Measurements from ENCODE around the gene IKZF1.
A peak's percentile ranks its signal among the peaks of the same experiment; 100 is the strongest.

Gene IKZF1

DNA sequence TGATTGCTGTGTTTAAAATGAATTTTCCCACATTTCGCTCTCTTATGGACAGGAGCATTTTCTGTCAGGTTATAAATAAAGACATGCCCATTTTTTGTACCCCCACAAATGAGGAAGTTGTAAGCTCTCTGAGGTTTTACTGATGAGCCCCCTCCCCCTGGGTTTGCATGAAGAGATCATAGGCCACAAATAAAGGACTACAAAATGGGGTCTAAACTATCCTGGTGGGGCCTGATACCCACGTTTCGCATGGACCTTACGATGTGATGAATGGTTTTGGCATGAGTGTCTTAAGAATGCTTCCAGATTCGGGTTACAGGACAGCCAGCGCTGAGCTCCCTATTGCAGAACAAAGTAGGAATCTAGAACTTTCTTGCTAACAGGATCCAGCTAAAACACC, 5.8 kb downstream of the IKZF1 start:
- DNase-seq: no peak

GRCh38 chr7:50310956-50311355, 6.4 kb downstream of the IKZF1 start:
- no peak for DNase-seq

GRCh38 chr7:50312250-50313162, 8.0 kb downstream of the IKZF1 start:
- peak; percentile 43 for DNase-seq

DNA sequence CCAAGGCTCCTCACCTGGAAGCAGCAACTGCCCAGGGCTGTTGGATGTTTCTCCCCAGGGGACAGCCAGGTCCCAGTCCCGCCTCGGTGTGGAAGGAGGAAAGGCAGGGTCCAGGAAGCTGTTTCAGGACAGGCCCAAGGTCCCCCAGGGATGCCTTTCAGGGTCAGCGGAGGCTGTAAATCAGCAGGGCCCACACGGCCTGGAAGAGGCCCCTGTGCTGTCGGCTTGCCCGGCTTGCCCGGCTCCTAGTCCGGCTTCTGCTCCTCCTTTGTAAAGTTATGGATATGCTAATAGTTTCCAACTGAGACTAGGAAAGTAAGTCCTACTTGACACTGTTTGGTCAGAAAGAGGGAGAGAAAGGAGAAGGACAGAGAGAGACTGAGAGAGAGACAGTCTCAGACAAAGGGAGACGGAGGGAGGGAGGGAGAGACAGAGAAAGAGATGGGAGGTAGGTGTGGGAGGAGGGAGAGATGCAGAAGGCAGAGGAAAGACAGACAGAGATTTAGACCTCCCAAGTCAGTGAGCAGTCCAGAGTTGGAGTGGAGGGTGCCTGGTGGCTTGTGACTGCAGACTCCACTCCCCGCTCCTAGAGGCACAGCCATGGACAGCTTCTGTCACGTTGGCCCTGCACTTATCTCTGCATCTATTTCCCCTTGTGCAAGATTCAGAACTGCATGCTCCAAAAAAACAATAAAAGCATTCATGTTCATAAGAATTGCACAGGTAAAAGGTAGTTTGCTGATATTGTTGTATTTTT, 10.5 kb downstream of the IKZF1 start:
- DNase-seq: peak; percentile 57

DNA sequence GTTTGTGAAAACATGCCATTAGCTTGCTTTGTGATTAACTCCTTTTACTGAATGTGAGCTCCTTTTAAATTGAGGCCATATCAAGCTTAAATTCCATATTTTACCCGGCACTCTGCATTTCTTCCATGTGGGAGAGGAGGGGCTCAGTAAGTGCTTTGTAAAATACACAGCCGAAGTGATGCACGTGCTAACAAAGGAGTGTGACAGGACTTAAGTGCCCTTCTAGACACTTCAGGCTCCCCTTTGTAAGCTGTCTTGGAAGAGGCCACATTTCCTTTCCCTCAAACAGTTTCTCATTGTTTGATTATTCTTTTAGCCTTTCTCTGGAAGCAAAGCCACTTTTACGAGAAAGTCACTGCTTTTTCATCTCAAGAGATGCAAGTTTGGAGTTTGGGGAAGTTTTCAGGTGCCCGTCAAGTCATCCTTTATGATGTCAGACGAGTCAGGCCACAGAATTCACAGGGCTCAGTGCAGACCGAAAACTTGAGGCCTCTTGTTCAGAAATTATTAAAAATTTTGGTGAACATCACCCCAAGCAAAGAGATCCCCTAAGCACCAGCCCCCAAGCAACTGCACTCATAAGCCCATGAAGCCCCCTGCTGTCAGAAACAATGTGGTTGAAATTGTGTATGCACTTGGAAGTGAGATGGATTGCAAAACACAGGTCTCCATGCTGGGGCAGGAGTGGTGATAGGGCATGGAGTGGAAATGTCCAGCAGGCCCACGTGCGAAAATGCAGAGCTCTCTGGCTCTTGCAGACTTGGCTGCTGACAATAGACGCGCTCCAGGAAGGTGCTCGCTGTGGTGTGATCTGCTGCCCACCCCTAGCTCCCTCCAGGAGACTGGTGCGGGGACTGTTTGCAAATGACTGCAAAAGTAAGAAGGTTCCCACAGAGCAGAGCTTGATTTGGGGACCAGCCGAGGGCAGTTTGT, 11.5 kb downstream of the IKZF1 start:
- DNase-seq: peak; percentile 67

GRCh38 chr7:50317221-50317678, 12.7 kb downstream of the IKZF1 start:
- peak; percentile 89 for DNase-seq

DNA sequence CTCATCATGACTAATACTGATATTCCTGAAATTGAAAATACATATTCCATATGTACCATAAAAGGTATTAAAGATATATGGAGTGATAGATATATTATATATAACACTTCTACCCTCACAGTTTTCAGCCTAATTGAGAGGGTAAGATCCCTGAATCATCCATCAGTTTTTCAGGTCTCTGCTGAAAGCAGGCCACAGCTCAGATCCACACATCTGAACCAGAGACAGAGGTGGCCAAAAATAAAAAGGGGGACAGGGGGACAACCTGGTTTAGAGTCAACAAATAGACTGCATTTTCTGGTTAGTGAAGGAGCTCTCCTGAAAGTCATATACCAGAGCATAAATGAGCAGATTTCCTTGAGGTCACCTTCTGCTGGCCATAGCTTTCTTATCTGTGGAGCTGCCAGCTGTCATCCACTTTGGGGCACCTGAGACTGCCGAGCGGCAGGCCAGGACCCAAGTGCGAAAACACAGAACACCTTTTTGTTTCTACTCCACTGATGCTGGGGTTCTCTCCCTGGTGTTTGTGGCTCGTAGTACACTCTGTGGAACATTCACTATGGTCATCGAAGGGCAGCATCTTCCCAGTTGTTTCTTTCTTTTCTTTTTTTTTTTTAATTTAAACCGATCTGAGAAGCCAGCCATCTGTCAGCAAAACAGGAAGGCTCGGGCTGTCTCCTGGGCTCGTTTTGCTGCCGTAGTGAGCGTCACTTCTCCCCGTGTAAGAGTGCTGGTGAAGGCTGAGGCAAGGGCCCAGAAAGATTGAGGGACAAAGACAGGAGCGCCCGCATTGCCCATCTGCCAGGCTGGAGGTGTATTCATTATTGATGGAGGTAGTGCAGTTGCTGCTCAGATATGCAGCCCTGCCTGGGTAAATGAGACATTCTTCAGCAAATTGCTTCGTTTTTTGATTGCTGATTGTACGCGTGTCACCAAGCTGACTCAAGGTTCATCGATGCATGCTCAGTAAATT, 13.5 kb downstream of the IKZF1 start:
- DNase-seq: peak; percentile 51

GRCh38 chr7:50321487-50322067, 17.1 kb downstream of the IKZF1 start:
- peak; percentile 83 for DNase-seq

DNA sequence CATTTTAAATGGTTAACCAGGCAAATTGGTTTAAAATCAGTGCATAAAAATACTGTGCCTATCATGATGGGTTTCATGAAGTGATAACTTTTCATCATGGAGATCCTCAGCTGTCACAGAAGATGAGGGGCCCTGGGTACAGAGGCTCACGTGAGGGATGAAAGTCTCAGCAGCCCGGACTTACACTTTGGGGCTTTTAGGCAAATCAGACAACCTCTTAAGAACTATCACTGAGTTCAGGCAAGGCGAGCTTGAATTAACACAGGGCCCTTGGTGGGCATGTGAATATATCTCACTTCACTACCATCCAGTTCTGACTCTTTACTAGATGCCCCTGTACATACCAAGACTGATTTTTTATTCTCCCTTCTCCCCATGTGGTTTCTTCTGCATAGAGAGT, 19.6 kb downstream of the IKZF1 start:
- DNase-seq: no peak

GRCh38 chr7:50327443-50327842, 22.9 kb downstream of the IKZF1 start:
- DNase-seq: no peak

DNA sequence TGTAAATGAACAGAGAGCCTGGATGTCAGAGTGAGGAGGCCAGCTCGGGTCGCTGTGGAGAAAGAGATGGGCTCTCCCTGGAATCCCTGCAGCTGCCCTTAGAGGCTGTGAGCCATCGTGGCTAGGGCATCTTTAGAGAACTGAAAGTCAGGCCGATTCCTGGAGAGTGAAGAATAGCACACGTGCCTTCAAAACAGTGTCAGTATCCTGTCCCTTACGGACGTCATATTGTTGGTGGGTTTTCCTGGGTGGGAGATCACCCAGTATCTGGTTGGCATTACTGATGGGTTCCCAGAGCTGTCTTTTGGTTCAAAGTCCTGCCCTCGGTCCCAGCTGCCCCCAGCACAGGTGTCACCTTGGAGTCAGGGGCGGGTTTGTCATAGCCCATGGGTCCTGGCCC, 25.3 kb downstream of the IKZF1 start:
- no peak for DNase-seq

- no peak for DNase-seq
Observed at GRCh38 chr7:50330254-50330653, 25.7 kb downstream of the IKZF1 start.

DNA sequence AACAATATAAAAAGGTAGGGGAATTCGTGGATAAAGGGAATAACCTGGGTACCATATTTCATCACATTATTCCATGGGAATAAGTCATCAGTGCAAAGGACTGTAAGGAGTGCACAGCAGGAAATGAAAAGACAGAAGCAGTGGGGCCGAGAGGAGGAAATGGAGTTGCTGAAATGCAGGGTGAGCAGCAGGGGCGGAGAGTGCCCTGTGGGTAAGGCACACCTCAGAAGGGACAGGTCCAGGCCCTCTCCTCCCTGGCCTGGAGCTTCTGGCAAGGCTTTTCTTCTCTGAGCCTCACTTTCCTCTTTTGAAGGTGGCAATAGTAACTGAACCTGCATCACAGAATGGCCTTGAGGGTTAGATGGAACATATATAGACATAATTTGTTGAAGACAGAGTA, 26.2 kb downstream of the IKZF1 start:
- DNase-seq: peak; percentile 40

- peak; percentile 86 for DNase-seq
Observed at GRCh38 chr7:50331564-50332208, 27.2 kb downstream of the IKZF1 start.

DNA sequence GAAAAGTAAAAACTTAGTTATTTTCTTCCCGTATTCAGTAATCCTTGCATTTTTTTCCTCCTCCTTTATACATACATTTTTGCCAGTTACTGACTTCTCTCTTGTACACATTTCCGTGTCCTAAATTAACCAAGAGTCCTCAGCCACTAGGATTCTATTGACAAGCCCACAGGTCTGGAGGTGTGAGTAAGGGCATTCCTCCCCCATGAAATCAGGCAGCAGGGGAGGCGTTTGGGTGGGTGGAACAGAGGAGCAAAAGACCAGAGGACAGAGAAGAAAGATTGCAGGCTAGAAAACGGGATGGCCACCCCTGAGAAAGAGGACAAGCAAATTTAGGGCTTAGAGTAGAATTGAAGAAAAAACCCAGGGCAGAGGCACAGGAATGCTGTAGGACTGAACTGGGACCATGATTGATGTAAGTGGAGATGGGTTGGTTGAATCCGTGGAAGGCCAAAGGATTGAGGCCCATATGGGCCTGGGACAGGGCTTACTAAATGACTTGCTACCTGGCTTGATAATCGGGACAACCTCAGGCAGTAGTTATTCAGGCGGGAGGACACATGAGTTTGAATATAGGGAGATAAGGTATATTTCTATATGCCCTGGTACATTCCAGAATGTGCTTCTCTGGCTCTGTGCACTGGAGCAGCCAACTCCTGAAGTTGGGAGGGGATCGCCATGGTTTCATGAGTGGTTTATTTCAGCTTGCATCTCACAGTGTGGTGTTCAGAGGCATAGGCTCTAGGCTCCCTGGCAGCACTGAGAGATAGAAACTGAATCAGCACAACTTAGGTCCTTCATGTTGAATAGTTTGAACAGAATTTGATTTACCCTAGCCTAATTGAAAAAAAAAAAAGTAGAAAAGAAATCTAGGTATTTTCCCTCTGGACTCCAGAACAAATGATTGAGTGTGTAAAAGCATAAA, 28.0 kb downstream of the IKZF1 start:
- DNase-seq: peak; percentile 37

GRCh38 chr7:50333221-50333651, 28.7 kb downstream of the IKZF1 start:
- DNase-seq: peak; percentile 79

GRCh38 chr7:50334341-50334994, 30.0 kb downstream of the IKZF1 start:
- DNase-seq: no peak

DNA sequence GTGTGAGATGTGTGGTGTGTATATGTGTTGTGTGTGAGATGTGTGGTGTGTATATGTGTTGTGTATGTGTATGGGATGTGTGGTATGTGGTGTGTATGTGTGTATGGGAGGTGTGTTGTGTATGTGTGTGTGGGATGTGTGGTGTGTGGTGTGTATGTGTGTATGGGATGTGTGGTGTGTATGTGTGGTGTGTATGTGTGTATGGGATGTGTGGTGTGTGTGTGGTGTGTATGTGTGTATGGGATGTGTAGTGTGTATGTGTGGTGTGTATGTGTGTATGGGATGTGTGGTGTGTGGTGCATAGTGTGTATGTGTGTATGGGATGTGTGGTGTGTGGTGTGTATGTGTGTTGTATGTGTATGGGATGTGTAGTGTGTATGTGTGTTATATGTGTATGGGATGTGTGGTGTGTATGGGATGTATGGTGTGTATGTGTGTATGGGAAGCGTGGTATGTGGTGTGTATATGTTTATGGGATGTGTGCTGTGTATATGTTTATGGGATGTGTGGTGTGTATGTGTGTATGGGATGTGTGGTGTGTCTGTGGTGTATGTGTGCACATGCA, 30.8 kb downstream of the IKZF1 start:
- DNase-seq: no peak

All from CD4-positive, alpha-beta T cell treated with Interleukin-4 for 4 hours (primary cell).